Muscle layer of duodenum (tissue), 2 donors: ENCODE data around the gene KRTAP13-2.

Experiments used
- H3K27ac ChIP-seq: one replicate; pipeline ENCODE4 v1.7.0; 2013; ENCODE audit warnings: mild to moderate bottlenecking, low read length
- H3K27me3 ChIP-seq: one replicate; pipeline ENCODE4 v1.7.0; 2013; ENCODE audit warnings: low read depth, mild to moderate bottlenecking, control low read depth, low read length
- H3K36me3 ChIP-seq, 2 donors: one replicate each; pipeline ENCODE4 v1.7.0; 2013; ENCODE audit warnings: low read length in 2 of 2, control low read depth in 1 of 2, mild to moderate bottlenecking in 1 of 2; ENCODE audit not compliant: insufficient read depth in 2 of 2, control insufficient read depth in 1 of 2
- H3K4me1 ChIP-seq, 2 donors: one replicate each; pipeline ENCODE4 v1.7.0; 2013; ENCODE audit warnings: low read length in 2 of 2, mild to moderate bottlenecking in 2 of 2, control low read depth in 1 of 2, moderate library complexity in 1 of 2; ENCODE audit not compliant: insufficient read depth in 2 of 2, control insufficient read depth in 1 of 2
- H3K4me3 ChIP-seq, 2 donors: one replicate each; pipeline ENCODE4 v1.7.0; 2013; ENCODE audit warnings: low read length in 2 of 2, low read depth in 1 of 2, mild to moderate bottlenecking in 1 of 2
- H3K9me3 ChIP-seq, 2 donors: one replicate each; pipeline ENCODE4 v1.7.0; 2013; ENCODE audit warnings: low read length in 2 of 2, control low read depth in 1 of 2, mild to moderate bottlenecking in 1 of 2; ENCODE audit not compliant: control insufficient read depth in 1 of 2
- donor health status: healthy.

Gene KRTAP13-2, protein sequence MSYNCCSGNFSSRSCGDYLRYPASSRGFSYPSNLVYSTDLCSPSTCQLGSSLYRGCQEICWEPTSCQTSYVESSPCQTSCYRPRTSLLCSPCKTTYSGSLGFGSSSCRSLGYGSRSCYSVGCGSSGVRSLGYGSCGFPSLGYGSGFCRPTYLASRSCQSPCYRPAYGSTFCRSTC

DNA sequence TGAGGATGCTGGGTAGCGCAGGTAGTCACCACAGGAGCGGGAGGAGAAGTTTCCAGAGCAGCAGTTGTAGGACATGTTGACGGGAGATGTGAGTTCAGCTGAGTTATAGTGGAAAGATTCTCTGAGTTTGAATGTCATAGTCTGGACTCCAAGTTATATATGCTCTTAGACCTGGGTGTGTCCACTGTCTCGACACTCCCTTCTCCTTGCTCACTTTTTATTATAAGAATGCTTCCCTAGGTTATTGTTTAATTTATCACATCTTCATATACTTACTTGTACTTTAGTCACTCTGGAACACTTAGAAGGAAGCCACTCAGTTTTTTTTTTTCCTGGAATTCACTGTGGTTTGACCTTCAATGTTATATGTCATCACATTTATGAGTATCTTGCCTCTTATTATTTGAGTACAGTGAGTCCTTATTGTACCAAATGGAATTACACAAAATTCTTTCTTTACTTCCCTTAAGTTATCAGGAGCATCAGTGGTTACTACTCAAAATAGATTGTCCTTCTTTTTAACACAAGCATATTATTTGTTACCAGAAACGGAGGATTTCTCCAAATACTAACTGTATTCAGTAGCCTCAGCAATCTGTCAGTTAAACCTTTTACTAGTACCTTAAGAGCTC lies at the start of gene KRTAP13-2:
Gene KRTAP13-2, minus strand, starts transcription at position 133 of the 632 bp plus-strand sequence. Its CDS starts 58 bp downstream, at position 75.
- H3K4me1 ChIP-seq = no peaks in the 10 kb centered on the region
- H3K9me3 ChIP-seq = no peaks in the 10 kb centered on the region
- no peak within 1 kb of the TSS for H3K27ac ChIP-seq
- H3K4me3 ChIP-seq = no peak within 1 kb of the TSS
- H3K27me3 ChIP-seq = no peaks in the 10 kb centered on the region
- no peaks in the 10 kb centered on the region for H3K36me3 ChIP-seq

DNA sequence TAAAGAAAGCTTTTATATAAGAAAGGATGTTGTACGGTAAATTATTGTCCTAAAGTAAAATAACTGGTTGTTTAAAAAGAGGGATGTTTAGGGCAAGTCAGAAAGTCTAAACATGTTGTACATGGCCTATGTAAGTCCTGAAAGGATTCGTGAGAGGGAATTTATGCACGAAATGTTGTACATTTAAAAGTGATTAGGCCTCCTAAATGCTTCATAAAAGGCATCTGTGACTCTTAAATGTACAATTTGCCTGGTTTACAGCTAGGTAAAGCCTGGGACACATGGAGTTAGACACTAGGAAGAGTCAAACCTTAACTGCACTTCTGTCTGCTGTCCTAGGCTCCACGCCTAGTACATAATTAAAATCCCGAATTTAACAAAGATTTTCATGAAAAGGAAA lies 43.9 kb upstream of the KRTAP13-2 start:
- Histone ChIP-seq H3K4me3 (no peak overlapping the region), H3K27me3 (no peaks in the 10 kb centered on the region), H3K4me1 (no peaks in the 10 kb centered on the region)

DNA sequence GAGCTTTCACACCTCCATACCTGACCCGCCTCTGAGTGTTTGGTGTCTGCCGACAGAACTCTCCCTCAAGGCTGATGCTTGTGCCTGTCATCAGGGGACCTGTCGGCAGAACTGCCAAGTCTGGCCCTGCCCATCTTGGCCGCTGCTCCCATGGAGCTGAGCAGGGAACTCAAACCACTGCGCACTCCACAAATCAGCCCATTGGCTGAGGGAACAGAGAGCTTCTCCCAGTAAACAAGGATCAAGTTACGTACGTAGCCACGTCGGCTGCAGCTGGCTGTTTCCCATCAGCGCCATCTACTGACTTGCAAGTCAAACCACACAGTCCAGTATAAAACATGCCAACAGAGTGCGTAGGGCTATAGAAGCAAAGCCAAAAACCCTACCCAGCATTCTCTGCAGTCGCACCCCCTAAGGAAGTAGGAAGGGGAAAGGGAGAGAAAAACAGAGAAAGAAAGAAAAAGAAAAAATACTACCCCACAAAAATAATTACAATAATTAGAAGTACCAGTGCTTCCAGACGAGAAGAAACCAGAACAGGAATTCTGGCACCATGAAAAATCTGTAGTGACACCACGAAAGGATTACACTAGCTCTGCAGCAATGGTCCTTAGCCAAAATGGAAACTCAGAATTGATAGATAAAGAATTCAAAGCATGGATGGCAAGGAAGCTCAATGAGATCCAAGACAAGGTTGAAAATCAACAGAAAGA lies 36.9 kb upstream of the KRTAP13-2 start:
- Histone ChIP-seq H3K27ac (no peak overlapping the region), H3K27me3 (no peaks in the 10 kb centered on the region), H3K36me3 (no peaks in the 10 kb centered on the region), H3K9me3 (peaks cover 0 to 9% of the 10 kb centered on the region in 2 donors), H3K4me3 (no peak overlapping the region), H3K4me1 (no peaks in the 10 kb centered on the region)

More for the DNA sequence above, 43.9 kb upstream of the KRTAP13-2 start:
- Histone ChIP-seq H3K36me3 (no peaks in the 10 kb centered on the region), H3K27ac (no peak overlapping the region), H3K9me3 (no peaks in the 10 kb centered on the region)

DNA sequence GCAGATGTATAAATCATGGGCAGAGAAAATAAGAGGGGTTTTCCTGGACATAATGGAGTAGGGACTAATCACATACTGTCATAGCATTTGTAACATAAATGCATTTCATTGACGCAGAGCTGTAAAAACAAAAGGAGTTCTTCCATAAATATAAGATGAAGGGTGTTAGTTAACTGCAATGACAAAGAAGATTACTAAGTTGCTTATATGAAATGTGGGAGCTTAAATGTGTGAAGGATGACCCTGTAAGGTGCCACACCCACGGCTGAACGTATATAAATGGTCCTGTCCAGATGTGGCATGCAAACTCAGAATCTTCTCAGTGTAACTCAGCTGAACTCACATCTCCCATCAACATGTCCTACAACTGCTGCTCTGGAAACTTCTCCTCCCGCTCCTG lies 23.7 kb upstream of the KRTAP13-2 start, which contains the start of gene KRTAP13-1:
Gene KRTAP13-1, plus strand, starts transcription at position 301 of the 400 bp plus-strand sequence. Its CDS starts 56 bp downstream, at position 357.
- no peak within 1 kb of the TSS for H3K27ac ChIP-seq
- no peak within 1 kb of the TSS for H3K4me3 ChIP-seq
- no peaks in the 10 kb centered on the region for H3K27me3 ChIP-seq
- peaks cover 0 to 5% of the 10 kb centered on the region in 2 donors for H3K9me3 ChIP-seq
- H3K36me3 ChIP-seq = no peaks in the 10 kb centered on the region
- no peaks in the 10 kb centered on the region for H3K4me1 ChIP-seq

DNA sequence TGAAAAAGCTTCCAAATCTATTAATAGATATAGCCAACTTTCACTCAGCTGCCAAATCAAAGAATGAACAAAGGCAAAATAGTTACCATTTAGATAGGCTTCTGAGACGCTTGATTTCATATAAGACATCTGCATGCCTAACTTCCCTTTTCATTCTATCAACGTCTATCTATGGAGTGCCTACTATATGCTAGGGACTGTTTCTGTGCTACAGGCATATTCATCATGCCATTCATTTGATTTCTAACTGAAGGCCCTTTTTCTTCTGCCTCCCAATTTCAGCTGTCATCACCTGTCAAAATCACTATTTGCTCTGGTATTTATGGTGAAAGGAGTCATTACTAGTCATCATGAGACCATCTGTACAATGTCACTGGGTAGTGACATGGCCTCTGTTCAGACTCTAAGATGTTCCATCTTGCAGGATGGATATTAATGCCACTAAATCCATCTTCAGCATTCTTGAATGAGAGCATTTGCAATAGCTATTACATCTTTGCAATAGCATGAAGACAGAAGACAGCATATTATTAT lies 19.5 kb upstream of the KRTAP13-2 start:
- H3K4me3 ChIP-seq = no peak overlapping the region
- H3K27me3 ChIP-seq = no peaks in the 10 kb centered on the region
- H3K27ac ChIP-seq = no peak overlapping the region
- peaks cover 0 to 10% of the 10 kb centered on the region in 2 donors for H3K9me3 ChIP-seq
- no peaks in the 10 kb centered on the region for H3K36me3 ChIP-seq
- H3K4me1 ChIP-seq = no peaks in the 10 kb centered on the region

DNA sequence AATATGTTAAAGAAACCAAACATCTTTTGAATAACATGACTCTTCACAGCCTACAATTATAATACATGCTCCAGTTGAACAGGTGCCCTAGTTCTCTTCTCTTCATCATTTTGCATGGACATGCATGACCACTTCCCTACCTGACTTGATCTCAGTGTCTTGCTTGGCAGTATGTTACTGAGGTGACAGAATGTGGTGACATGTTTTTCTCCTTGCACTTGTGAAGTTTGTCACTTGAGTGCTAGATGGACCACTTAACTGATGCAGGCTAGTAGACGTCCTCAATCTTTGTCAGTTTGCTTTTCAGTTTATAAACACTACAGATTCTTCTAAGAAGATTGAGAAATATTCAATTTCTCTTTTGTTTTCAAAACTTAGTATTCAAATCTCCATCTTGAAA lies 10.1 kb upstream of the KRTAP13-2 start:
- Histone ChIP-seq H3K4me3 (no peak overlapping the region), H3K27ac (no peak overlapping the region), H3K27me3 (no peaks in the 10 kb centered on the region), H3K4me1 (no peaks in the 10 kb centered on the region), H3K9me3 (no peaks in the 10 kb centered on the region), H3K36me3 (no peaks in the 10 kb centered on the region)

DNA sequence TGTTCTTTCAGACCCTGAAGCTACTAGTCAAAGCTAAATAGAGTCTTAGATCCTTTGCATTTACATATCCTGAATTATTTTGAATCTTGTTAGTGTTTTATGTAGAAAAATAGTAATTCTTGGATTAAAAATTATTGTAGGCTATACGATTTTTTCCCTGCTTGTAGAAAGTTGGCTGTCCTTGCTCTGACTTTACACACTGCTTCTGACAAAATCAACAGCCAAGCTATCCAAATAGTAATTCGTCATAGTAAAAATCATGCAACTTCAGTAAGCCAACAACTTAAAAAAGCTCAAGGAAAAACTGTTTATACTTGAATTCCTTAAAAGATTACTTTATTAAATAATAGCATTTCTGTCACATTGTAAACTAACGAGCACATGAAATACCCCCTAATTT lies 16.2 kb downstream of the KRTAP13-2 start:
- H3K27me3 ChIP-seq = no peaks in the 10 kb centered on the region
- no peak overlapping the region for H3K4me3 ChIP-seq
- no peak overlapping the region for H3K27ac ChIP-seq
- no peaks in the 10 kb centered on the region for H3K36me3 ChIP-seq
- H3K4me1 ChIP-seq = no peaks in the 10 kb centered on the region
- no peaks in the 10 kb centered on the region for H3K9me3 ChIP-seq

DNA sequence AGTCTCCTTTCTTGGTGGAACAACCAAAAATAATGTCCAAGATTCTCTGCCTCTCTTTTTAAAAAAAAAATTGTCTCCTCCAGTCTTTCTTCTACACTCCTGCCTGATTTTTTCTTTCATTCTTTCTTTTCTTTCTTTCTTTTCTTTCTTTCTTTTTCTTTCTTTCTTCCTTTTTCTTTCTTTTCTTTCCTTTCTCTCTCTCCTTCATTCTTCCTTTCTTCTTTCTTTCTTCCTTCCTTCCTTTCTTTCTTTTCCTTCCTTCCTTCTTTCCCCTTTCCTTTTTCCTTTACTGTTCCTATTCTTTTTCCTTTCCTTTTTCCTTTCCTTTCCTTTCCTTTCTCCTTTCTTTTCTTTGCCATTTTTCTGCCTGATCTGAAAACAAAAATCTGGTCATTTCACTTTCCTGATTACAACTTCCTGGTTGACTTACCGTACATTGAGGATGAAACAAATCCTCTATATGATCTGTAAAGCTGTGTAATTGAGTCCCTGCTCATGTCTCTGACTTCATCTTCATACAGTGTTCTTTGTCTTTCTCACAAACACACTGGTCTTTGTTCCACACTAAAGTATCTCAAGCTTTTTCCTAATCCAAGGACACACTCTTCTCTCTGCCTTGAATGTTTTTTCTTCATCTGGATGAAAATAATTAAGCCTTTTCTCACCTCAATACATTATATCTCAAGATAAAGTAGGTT lies 17.6 kb downstream of the KRTAP13-2 start:
- H3K27ac ChIP-seq = no peak overlapping the region

DNA sequence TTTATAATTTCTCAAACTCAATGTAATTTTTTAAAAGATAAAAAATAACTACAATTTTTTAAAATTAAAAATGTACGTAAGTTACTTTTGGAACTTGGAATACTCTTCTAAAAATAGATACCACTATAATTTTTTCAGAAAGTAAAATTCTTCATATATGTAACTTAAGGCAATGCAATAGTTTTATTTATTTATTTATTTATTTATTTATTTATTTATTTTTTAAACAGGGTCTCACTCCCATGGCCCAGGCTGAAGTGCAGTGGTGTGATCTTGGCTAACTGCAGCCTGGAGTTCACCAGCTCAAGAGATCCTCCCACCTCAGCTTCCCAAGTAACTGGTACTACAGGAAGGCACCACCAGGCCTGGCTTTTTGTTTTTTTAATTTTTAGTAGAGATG lies 20.5 kb downstream of the KRTAP13-2 start:
- Histone ChIP-seq H3K4me1 (no peaks in the 10 kb centered on the region), H3K36me3 (no peaks in the 10 kb centered on the region), H3K9me3 (no peaks in the 10 kb centered on the region), H3K4me3 (no peak overlapping the region), H3K27me3 (no peaks in the 10 kb centered on the region), H3K27ac (no peak overlapping the region)

More for the DNA sequence above, 17.6 kb downstream of the KRTAP13-2 start:
- Histone ChIP-seq H3K9me3 (no peaks in the 10 kb centered on the region), H3K4me3 (no peak overlapping the region), H3K36me3 (no peaks in the 10 kb centered on the region), H3K27me3 (no peaks in the 10 kb centered on the region), H3K4me1 (no peaks in the 10 kb centered on the region)

DNA sequence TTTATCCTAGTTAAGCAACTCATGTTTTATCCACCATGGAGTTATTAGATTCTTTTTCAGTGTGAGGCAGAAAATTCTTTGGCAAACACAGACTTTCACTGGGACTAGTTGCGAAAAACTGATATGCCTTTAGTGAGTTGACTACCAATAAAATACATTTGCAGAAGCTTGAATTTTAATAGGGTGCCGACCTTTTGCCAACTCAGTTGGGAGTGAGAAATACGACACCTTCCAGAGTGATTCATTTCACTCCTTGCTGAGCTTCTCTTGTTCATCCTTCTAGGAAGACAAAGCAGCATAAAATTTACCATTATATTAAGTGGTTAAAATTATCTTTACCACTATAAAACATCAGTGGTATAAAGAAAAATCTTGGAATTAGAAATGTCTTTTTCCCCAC lies 22.5 kb downstream of the KRTAP13-2 start:
- Histone ChIP-seq H3K36me3 (no peaks in the 10 kb centered on the region), H3K4me1 (no peaks in the 10 kb centered on the region)

DNA sequence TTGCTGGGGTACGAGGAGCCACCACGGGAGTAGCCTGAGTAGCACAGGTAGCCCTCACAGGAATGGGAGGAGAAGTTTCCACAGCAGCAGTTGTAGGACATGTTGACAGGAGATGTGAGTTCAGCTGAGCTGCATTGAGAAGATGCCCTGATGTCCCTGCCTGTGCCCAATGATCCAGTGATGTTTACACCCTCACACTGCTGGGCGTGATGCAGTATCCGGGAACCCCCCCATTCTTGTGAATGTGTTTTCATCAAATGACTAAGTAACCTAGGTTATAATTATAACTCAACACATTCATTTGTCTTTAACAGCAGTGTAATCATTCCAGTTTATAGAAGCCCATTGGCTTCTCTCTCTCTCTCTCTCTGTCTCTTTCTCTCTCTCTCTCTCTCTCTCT lies 23.6 kb downstream of the KRTAP13-2 start, which contains the start of gene KRTAP23-1:
Gene KRTAP23-1, minus strand, starts transcription at position 101 of the 400 bp plus-strand sequence. Its CDS starts 0 bp downstream, at position 101.
- no peak within 1 kb of the TSS for H3K4me3 ChIP-seq
- no peaks in the 10 kb centered on the region for H3K9me3 ChIP-seq
- H3K4me1 ChIP-seq = no peaks in the 10 kb centered on the region
- no peak within 1 kb of the TSS for H3K27ac ChIP-seq
- no peaks in the 10 kb centered on the region for H3K36me3 ChIP-seq
- no peaks in the 10 kb centered on the region for H3K27me3 ChIP-seq

More for the DNA sequence above, 22.5 kb downstream of the KRTAP13-2 start:
- H3K27ac ChIP-seq = no peak overlapping the region
- H3K4me3 ChIP-seq = no peak overlapping the region
- no peaks in the 10 kb centered on the region for H3K9me3 ChIP-seq
- H3K27me3 ChIP-seq = no peaks in the 10 kb centered on the region
